Esophagus muscularis mucosa (tissue), 4 donors: ENCODE results near the gene RFXANK. TPM values are rescaled to one million over a fixed set of nuclear protein-coding genes. Genes with fewer than 3 reads are reported as not detected.

Experiments
- DNase-seq: peaks from one replicate; pipeline ENCODE4 v3.0.0-alpha.2; 2017; ENCODE audit errors: extremely low spot score
- H3K27ac ChIP-seq, 4 donors: fragments of 200-600 bp; sonication (generic); replicated peaks in 1 of 4; 1 replicate in 3 of 4; 2 replicates in 1 of 4; pipeline ENCODE4 v1.5.1; 2016 to 2019; ENCODE audit warnings: mild to moderate bottlenecking in 1 of 4
- H3K27me3 ChIP-seq, 4 donors: fragments of 200-600 bp; sonication (generic); one replicate each; pipeline versions ENCODE4 v1.5.1 to v1.6.0; 2016 to 2019
- H3K36me3 ChIP-seq, 4 donors: fragments of 200-600 bp; sonication (generic); one replicate each; pipeline ENCODE4 v1.5.1; 2016 to 2019
- H3K4me1 ChIP-seq, 4 donors: fragments of 200-600 bp; sonication (generic); one replicate each; pipeline ENCODE4 v1.5.1; 2016 to 2019
- H3K4me3 ChIP-seq, 4 donors: fragments of 200-600 bp; sonication (generic); 1 replicate in 2 of 4; 2 replicates in 2 of 4; pipeline ENCODE4 v1.5.1; 2016 to 2019; ENCODE audit warnings: mild to moderate bottlenecking in 4 of 4, moderate library complexity in 1 of 4
- H3K9me3 ChIP-seq, 4 donors: fragments of 200-600 bp; sonication (generic); 1 replicate in 3 of 4; 2 replicates in 1 of 4; pipeline ENCODE4 v1.5.1; 2016 to 2019
- CTCF ChIP-seq, 3 experiments: fragments of 200-600 bp in 2 of 3; fragments of 450-650 bp in 1 of 3; sonication (generic) in 2 of 3; IDR thresholded peaks; one replicate each; pipeline ENCODE4 v1.5.1; 2017 to 2019; ENCODE audit warnings: antibody characterized with exemption in 3 of 3, mild to moderate bottlenecking in 2 of 3, moderate library complexity in 1 of 3
- EP300 ChIP-seq: sonication (generic); formaldehyde crosslinking; IDR thresholded peaks from one replicate; pipeline ENCODE4 v1.6.1; 2017; ENCODE audit warnings: antibody characterized with exemption
- POLR2A ChIP-seq: fragments of 450-650 bp; IDR thresholded peaks from one replicate; pipeline ENCODE4 v1.6.1; 2017; ENCODE audit warnings: antibody characterized with exemption, moderate library complexity, mild to moderate bottlenecking, low read depth
- POLR2AphosphoS5 ChIP-seq, 2 donors: sonication (generic); formaldehyde crosslinking; IDR thresholded peaks; one replicate each; pipeline ENCODE4 v1.6.1; 2017; ENCODE audit warnings: antibody characterized with exemption in 2 of 2
- WGBS: methylation state at CpG from one replicate; pipeline ENCODE4 v1.1.5; 2018; 5-methylcytosine and 5-hydroxymethylcytosine counted together
- intact Hi-C: fragments of 100-400 bp; cut with DNase I; formaldehyde crosslinking; loops from one replicate; pipeline ENCODE4 v1.15.1; 2023
- total RNA-seq, 4 donors: library from RNA; depleted of rRNA; stranded (reverse); fragments of >200 nt; gene quantifications; one replicate each; pipeline versions ENCODE4 v1.1.0 to v1.2.1, GENCODE V29; 2016

RFXANK gene
- total RNA-seq, 4 donors from 2014 or later, result 34.8 to 49.2 (median 38.2) TPM

- peaks cover 0 to 18% (median 0%) of the 10 kb centered on the region in 4 donors for H3K27me3 ChIP-seq
- intact Hi-C loops, result no loop called here
- H3K36me3 ChIP-seq, result peaks cover 10 to 41% (median 32%) of the 10 kb centered on the region in 4 donors
- H3K9me3 ChIP-seq, result no peaks in the 10 kb centered on the region
- DNase-seq, result no peak
- H3K4me1 ChIP-seq, result peaks cover 8 to 21% (median 16%) of the 10 kb centered on the region in 4 donors
- H3K4me3 ChIP-seq, result peak overlapping the region; percentile 61 to 79 (median 70)
- H3K27ac ChIP-seq, result peak overlapping the region; percentile 74 to 86 (median 78)
- WGBS, result 13% methylated on average over 3 of the region's 11 CpGs
- TF ChIP-seq POLR2A, result no peak
- no peak for TF ChIP-seq CTCF (IDR thresholded peaks at IDR 0.05)
- TF ChIP-seq EP300, result no peak
- no peak for TF ChIP-seq POLR2AphosphoS5 (IDR thresholded peaks at IDR 0.05)
Observed at GRCh38 chr19:19202707-19203011, 10.6 kb downstream of the RFXANK start.

- TF ChIP-seq POLR2A, result no peak
- TF ChIP-seq POLR2AphosphoS5 (IDR thresholded peaks at IDR 0.05), result peak; percentile 61 to 87
- 7% methylated on average over 46 of the region's 60 CpGs for WGBS
- Histone ChIP-seq H3K4me1 (peaks cover 8 to 21% (median 16%) of the 10 kb centered on the region in 4 donors), H3K27me3 (peaks cover 0 to 23% (median 0%) of the 10 kb centered on the region in 4 donors), H3K27ac (peak within 1 kb of the TSS; percentile 74 to 86 (median 78)), H3K4me3 (peak within 1 kb of the TSS; percentile 61 to 79 (median 70)), H3K36me3 (peaks cover 6 to 35% (median 27%) of the 10 kb centered on the region in 4 donors), H3K9me3 (no peaks in the 10 kb centered on the region)
- intact Hi-C loops, result no loop called here
- peak; percentile 98 for DNase-seq
Observed at GRCh38 chr19:19203012-19203856, 11.2 kb downstream of the RFXANK start, which contains the start of gene NR2C2AP. Gene NR2C2AP, minus strand, starts transcription at chr19:19203414. Its CDS starts 354 bp downstream, at chr19:19203060.

GRCh38 chr19:19204181-19204580 is 12.1 kb downstream of the RFXANK start:
- H3K9me3 ChIP-seq, result no peaks in the 10 kb centered on the region
- 76% methylated on average over 13 of the region's 13 CpGs for WGBS
- no peak for DNase-seq
- intact Hi-C loops, result no loop called here
- H3K4me3 ChIP-seq, result no peak overlapping the region
- H3K36me3 ChIP-seq, result peaks cover 0 to 26% (median 17%) of the 10 kb centered on the region in 4 donors
- H3K4me1 ChIP-seq, result peaks cover 8 to 21% (median 16%) of the 10 kb centered on the region in 4 donors
- TF ChIP-seq EP300 (no peak), CTCF (IDR thresholded peaks at IDR 0.05) (no peak), POLR2A (no peak), POLR2AphosphoS5 (IDR thresholded peaks at IDR 0.05) (no peak)
- no peak overlapping the region for H3K27ac ChIP-seq
- peaks cover 0 to 33% (median 0%) of the 10 kb centered on the region in 4 donors for H3K27me3 ChIP-seq

GRCh38 chr19:19205416-19206410 is 13.7 kb downstream of the RFXANK start:
- peaks cover 8 to 21% (median 16%) of the 10 kb centered on the region in 4 donors for H3K4me1 ChIP-seq
- H3K27me3 ChIP-seq, result peaks cover 0 to 48% (median 0%) of the 10 kb centered on the region in 4 donors
- no peak for DNase-seq
- no peak overlapping the region for H3K27ac ChIP-seq
- H3K36me3 ChIP-seq, result peaks cover 0 to 12% (median 11%) of the 10 kb centered on the region in 4 donors
- H3K4me3 ChIP-seq, result no peak overlapping the region
- WGBS, result 46% methylated on average over 11 of the region's 14 CpGs
- intact Hi-C loops, result no loop called here
- TF ChIP-seq CTCF (IDR thresholded peaks at IDR 0.05) (no peak), POLR2AphosphoS5 (IDR thresholded peaks at IDR 0.05) (no peak), EP300 (no peak), POLR2A (no peak)
- no peaks in the 10 kb centered on the region for H3K9me3 ChIP-seq
